Activated T-cell treated with anti-CD3 and anti-CD28 coated beads, Interleukin-2, amount 50 U/mL, for 72 hours (primary cell): ENCODE data around the gene FOXL3. TPM values are rescaled to one million over a fixed set of nuclear protein-coding genes. Genes with fewer than 3 reads are reported as not detected.

Experiments
- ATAC-seq, 2 donors: fragments of 150-1000 bp; cut with Tn5 transposase; replicated peaks in 1 of 2; 2 replicates each; pipeline ENCODE4 v1.10.0; 2021; ENCODE audit warnings: moderate library complexity in 2 of 2, mild to moderate bottlenecking in 1 of 2
- DNase-seq, 2 donors: peaks; one replicate each; pipeline ENCODE4 v3.0.0; 2021 to 2022; ENCODE audit warnings: mixed read lengths in 1 of 2
- H3K27ac Mint-ChIP-seq: one replicate; pipeline ENCODE4 v1.8.0; 2022; ENCODE audit warnings: mild to moderate bottlenecking, moderate library complexity, mixed read lengths
- H3K27me3 Mint-ChIP-seq: one replicate; pipeline ENCODE4 v1.8.0; 2022; ENCODE audit warnings: low read depth, mixed read lengths
- H3K36me3 Mint-ChIP-seq, 2 donors: one replicate each; pipeline ENCODE4 v1.8.0; 2022; ENCODE audit warnings: mixed read lengths in 2 of 2, mild to moderate bottlenecking in 1 of 2; ENCODE audit not compliant: insufficient read depth in 2 of 2
- H3K4me1 Mint-ChIP-seq: one replicate; pipeline ENCODE4 v1.8.0; 2022; ENCODE audit warnings: low read depth, mixed read lengths
- H3K4me3 Mint-ChIP-seq, 2 donors: one replicate each; pipeline ENCODE4 v1.8.0; 2022; ENCODE audit warnings: mild to moderate bottlenecking in 2 of 2, mixed read lengths in 2 of 2, moderate library complexity in 2 of 2
- H3K9me3 Mint-ChIP-seq, 2 donors: one replicate each; pipeline ENCODE4 v1.8.0; 2022; ENCODE audit warnings: mixed read lengths in 2 of 2
- total RNA-seq, 2 donors: library from RNA; stranded (reverse); gene quantifications; one replicate each; pipeline ENCODE4 v1.2.3, GENCODE V29; 2022

Gene FOXL3
- total RNA-seq, 2 donors from 2014 or later = not detected

DNA sequence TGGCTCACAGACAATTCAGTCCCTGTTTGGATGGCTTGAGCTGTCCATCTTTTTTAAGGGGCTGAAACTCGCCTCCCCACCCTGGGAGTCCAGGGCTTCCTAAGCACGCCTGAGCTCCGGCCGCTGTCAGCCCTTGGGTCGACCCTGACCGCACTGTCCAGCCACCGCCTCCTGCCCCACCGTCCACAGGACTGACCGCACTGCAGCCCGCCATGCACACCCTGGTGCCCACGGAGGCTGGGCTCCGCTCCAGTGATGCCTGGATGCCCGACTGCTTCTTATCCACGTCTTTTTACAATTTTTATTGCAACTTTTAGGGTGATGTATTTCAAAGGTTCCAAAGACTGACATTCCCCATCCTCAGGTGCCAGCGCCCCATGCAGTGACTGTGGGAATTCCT is 39.4 kb upstream of the FOXL3 start:
- H3K36me3 Mint-ChIP-seq = no peaks in the 10 kb centered on the region
- H3K27ac Mint-ChIP-seq = no peak overlapping the region
- no peak for ATAC-seq
- H3K4me3 Mint-ChIP-seq = no peak overlapping the region
- H3K27me3 Mint-ChIP-seq = no peaks in the 10 kb centered on the region
- H3K9me3 Mint-ChIP-seq = no peaks in the 10 kb centered on the region
- H3K4me1 Mint-ChIP-seq = no peaks in the 10 kb centered on the region
- no peak for DNase-seq

GRCh38 chr7:251005-251404 is 39.0 kb upstream of the FOXL3 start:
- Mint-ChIP-seq H3K9me3 (no peaks in the 10 kb centered on the region), H3K36me3 (no peaks in the 10 kb centered on the region), H3K4me3 (no peak overlapping the region), H3K4me1 (no peaks in the 10 kb centered on the region), H3K27me3 (no peaks in the 10 kb centered on the region), H3K27ac (no peak overlapping the region)
- ATAC-seq (no peak), DNase-seq (no peak)

DNA sequence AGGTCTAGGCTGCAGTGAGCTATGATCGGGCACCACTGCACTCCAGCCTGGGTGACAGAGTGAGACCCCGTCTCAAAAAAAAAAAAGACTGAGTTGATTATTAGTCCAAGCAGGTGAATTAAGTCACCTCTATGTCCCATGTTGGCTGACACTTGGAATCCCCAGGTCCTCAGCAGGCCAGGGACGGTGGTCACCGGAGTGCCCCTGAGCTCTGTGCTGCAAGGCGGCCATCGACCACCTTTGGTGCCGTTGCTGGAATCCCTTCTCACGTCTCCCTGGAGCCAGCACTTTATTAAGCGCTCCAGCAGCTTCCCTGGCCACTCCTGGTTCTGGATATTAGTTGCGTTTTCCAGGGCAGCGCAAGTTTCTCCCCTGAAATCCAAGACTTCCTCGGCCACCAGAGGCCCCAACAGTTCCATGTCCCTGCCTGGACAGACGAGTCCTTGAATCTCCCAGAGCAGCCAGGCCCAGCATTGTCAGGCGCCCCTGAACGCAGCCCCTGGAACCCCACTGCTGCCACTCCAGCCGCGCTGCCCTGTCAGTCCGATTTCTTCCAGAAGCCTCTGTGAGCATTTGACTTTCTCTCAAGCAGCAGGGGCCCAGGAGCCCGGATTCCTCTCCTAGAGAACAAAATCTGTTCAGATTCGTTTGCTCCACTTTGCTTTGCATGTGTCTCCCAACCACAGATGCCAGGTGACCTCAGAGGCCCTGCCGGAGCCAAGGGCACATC is 38.4 kb upstream of the FOXL3 start:
- no peaks in the 10 kb centered on the region for H3K27me3 Mint-ChIP-seq
- DNase-seq = no peak
- ATAC-seq = no peak
- H3K4me1 Mint-ChIP-seq = no peaks in the 10 kb centered on the region
- no peak overlapping the region for H3K27ac Mint-ChIP-seq
- no peaks in the 10 kb centered on the region for H3K9me3 Mint-ChIP-seq
- no peak overlapping the region for H3K4me3 Mint-ChIP-seq
- H3K36me3 Mint-ChIP-seq = no peaks in the 10 kb centered on the region

GRCh38 chr7:252216-252965 is 37.6 kb upstream of the FOXL3 start:
- Mint-ChIP-seq H3K27ac (no peak overlapping the region), H3K36me3 (no peaks in the 10 kb centered on the region), H3K4me1 (no peaks in the 10 kb centered on the region), H3K27me3 (no peaks in the 10 kb centered on the region), H3K9me3 (no peaks in the 10 kb centered on the region), H3K4me3 (no peak overlapping the region)
- no peak for DNase-seq
- ATAC-seq = no peak

- DNase-seq (no peak), ATAC-seq (no peak)
- no peaks in the 10 kb centered on the region for H3K27me3 Mint-ChIP-seq
- H3K9me3 Mint-ChIP-seq = no peaks in the 10 kb centered on the region
- no peaks in the 10 kb centered on the region for H3K4me1 Mint-ChIP-seq
- H3K4me3 Mint-ChIP-seq = no peak overlapping the region
- H3K36me3 Mint-ChIP-seq = no peaks in the 10 kb centered on the region
- H3K27ac Mint-ChIP-seq = no peak overlapping the region
Measured at GRCh38 chr7:252981-253380, 37.0 kb upstream of the FOXL3 start.

DNA sequence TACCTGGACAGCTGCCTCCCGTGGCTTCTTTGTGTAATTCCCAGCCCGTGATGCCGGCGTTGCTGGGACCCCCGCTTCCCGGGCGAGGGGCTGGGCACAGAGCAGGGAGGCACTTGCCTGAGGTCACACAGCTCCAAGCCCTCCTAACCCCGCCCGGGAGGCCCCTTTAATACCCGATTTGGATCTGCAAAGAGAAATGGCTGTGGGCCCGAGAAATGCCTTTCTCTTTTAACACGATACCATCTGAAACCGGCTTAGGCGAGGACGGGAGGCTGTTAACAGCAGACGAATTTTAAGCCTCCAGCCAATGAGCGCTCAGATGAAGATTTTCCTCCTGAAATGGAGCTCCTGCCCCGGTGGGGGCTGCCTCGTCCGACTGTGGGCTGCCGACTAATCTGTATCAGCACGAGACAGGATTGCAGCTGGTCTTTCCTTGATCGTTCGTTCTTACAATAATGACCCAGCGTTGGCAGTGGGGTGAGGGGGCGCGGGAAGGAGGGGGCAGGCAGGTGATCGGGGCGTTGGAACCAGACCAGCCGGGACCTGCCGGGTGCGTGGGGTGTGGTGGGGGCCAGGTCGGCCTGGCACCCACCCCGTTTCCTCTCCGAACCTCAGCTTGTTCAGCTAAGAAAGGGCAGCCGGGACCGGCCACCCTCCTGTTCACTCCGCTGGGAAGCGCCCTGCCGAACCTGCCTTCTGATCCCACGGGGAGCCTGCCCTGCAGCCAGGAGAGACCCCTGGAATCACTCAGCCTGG is 36.2 kb upstream of the FOXL3 start:
- ATAC-seq = no peak
- no peaks in the 10 kb centered on the region for H3K36me3 Mint-ChIP-seq
- no peak overlapping the region for H3K4me3 Mint-ChIP-seq
- no peaks in the 10 kb centered on the region for H3K27me3 Mint-ChIP-seq
- no peaks in the 10 kb centered on the region for H3K4me1 Mint-ChIP-seq
- no peak for DNase-seq
- H3K27ac Mint-ChIP-seq = no peak overlapping the region
- H3K9me3 Mint-ChIP-seq = no peaks in the 10 kb centered on the region

DNA sequence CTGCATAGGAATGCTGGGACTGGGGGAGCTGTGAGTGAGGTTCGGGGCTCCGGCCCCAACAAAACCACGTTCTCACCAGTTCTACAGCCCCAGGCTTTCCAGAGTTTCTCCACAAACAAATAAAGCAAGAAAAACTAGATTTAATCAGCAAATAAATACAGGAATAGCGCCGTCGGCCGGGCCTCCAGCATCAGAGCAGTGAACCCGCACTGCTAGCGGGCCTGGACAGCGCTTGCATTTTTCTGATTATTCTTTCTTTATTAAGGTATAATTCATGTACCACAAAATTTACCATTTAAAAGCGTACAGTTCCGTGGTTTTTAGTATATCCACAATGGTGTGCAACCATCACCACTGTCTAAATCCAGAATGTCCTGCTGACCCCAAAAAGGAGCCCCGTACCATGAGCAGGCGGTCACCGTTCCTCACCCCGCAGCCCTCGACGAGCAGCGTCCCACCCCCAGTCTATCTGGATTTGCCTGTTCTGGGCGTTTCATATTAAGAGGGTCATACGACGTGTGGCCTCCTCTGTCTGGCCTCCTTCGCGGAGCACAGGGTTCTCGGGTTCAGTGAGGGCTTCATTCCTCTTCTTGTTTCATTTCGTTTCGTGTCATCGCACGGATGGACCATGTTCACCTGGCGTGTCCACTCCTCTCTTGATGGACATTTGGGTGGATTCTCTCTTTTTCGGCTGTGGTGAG is 35.5 kb upstream of the FOXL3 start:
- Mint-ChIP-seq H3K27ac (no peak overlapping the region), H3K9me3 (no peaks in the 10 kb centered on the region), H3K27me3 (no peaks in the 10 kb centered on the region), H3K4me3 (no peak overlapping the region), H3K36me3 (no peaks in the 10 kb centered on the region), H3K4me1 (no peaks in the 10 kb centered on the region)
- ATAC-seq (no peak), DNase-seq (no peak)

DNA sequence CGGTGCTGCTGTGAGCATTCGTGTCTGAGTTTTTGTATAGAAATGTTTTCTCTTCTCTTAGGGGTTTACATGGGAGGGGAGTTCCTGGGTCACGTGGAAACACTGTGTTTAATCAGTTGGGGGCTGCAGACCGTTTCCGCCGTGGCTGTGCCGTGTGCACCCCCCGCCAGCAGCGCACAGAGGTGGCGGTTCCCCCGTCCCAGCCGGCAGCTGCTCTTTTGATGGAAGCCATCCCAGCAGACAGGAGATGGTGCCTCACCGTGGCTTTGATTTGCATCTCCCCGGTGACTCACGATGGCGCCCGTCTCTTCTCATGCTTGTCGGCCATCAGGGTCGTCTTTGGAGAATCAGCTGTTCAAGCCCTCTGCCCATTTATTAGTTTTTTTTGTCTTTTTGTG is 34.9 kb upstream of the FOXL3 start:
- DNase-seq (no peak), ATAC-seq (no peak)
- Mint-ChIP-seq H3K27me3 (no peaks in the 10 kb centered on the region), H3K4me1 (no peaks in the 10 kb centered on the region), H3K36me3 (no peaks in the 10 kb centered on the region), H3K27ac (no peak overlapping the region), H3K9me3 (no peaks in the 10 kb centered on the region), H3K4me3 (no peak overlapping the region)

GRCh38 chr7:255721-256361 is 34.1 kb upstream of the FOXL3 start:
- no peaks in the 10 kb centered on the region for H3K4me1 Mint-ChIP-seq
- H3K36me3 Mint-ChIP-seq = no peaks in the 10 kb centered on the region
- H3K27me3 Mint-ChIP-seq = no peaks in the 10 kb centered on the region
- ATAC-seq = no peak
- no peak overlapping the region for H3K4me3 Mint-ChIP-seq
- H3K27ac Mint-ChIP-seq = no peak overlapping the region
- no peaks in the 10 kb centered on the region for H3K9me3 Mint-ChIP-seq
- DNase-seq = no peak

GRCh38 chr7:256461-256940 is 33.5 kb upstream of the FOXL3 start:
- ATAC-seq (no peak), DNase-seq (no peak)
- H3K9me3 Mint-ChIP-seq = no peaks in the 10 kb centered on the region
- H3K4me3 Mint-ChIP-seq = no peak overlapping the region
- H3K27me3 Mint-ChIP-seq = no peaks in the 10 kb centered on the region
- H3K4me1 Mint-ChIP-seq = no peaks in the 10 kb centered on the region
- H3K27ac Mint-ChIP-seq = no peak overlapping the region
- H3K36me3 Mint-ChIP-seq = no peaks in the 10 kb centered on the region

- DNase-seq (no peak), ATAC-seq (no peak)
- H3K4me3 Mint-ChIP-seq = no peak overlapping the region
- peaks cover under 1 to 5% of the 10 kb centered on the region in 2 donors for H3K36me3 Mint-ChIP-seq
- no peaks in the 10 kb centered on the region for H3K27me3 Mint-ChIP-seq
- peaks cover 0 to 4% of the 10 kb centered on the region in 2 donors for H3K9me3 Mint-ChIP-seq
- no peak overlapping the region for H3K27ac Mint-ChIP-seq
- H3K4me1 Mint-ChIP-seq = peaks cover 4% of the 10 kb centered on the region
Measured at GRCh38 chr7:256981-257646, 32.9 kb upstream of the FOXL3 start.

GRCh38 chr7:257647-257992 is 32.4 kb upstream of the FOXL3 start:
- Mint-ChIP-seq H3K4me3 (no peak overlapping the region), H3K9me3 (peaks cover 3 to 8% of the 10 kb centered on the region in 2 donors), H3K4me1 (peaks cover 9% of the 10 kb centered on the region), H3K36me3 (peaks cover 6 to 10% of the 10 kb centered on the region in 2 donors), H3K27me3 (no peaks in the 10 kb centered on the region), H3K27ac (no peak overlapping the region)
- DNase-seq (no peak), ATAC-seq (no peak)
